ENCODE results near the gene SERPINB12.

The SERPINB12 gene

GRCh38 chr18:63591725-63592124 lies 49.6 kb downstream of the SERPINB12 start:
- Histone ChIP-seq H2AK5ac (ENCODE audit: low read length, severe bottlenecking) (no peak overlapping the region), H3K79me1 (replicated peaks; ENCODE audit: low read length, poor library complexity, severe bottlenecking) (no peaks in the 10 kb centered on the region), H3K4me2 (ENCODE audit: low read length, poor library complexity, severe bottlenecking) (no peak overlapping the region), H2BK120ac (ENCODE audit: low read depth, low read length) (no peak overlapping the region), H3K27me3 (ENCODE audit: control insufficient read depth in 1 of 2, insufficient read depth in 1 of 2, low read length in 2 of 2) (no peaks in the 10 kb centered on the region), H2AFZ (ENCODE audit: low read depth, low read length) (no peak overlapping the region), H2BK12ac (ENCODE audit: low read length in 2 of 2) (no peak overlapping the region), H3K9ac (ENCODE audit: low read length) (no peak overlapping the region), H3K23ac (ENCODE audit: low read length in 2 of 2) (no peak overlapping the region), H3K14ac (ENCODE audit: low read length in 2 of 2) (no peak overlapping the region), H3K27ac (ENCODE audit: low read length, poor library complexity, severe bottlenecking) (no peak overlapping the region), H3K36me3 (ENCODE audit: control insufficient read depth in 1 of 2, insufficient read depth in 2 of 2, low read depth in 1 of 2, low read length in 2 of 2) (no peaks in the 10 kb centered on the region), H4K91ac (ENCODE audit: low read length) (no peak overlapping the region), H3K4me1 (ENCODE audit: control insufficient read depth, insufficient read depth, low read depth, low read length) (no peaks in the 10 kb centered on the region), H2BK15ac (ENCODE audit: low read depth, poor library complexity, severe bottlenecking) (no peak overlapping the region), H3K4ac (ENCODE audit: low read depth in 1 of 2, low read length in 2 of 2) (no peak overlapping the region), H4K8ac (ENCODE audit: low read length) (no peak overlapping the region), H3K9me3 (ENCODE audit: control insufficient read depth, low read length) (no peaks in the 10 kb centered on the region), H2BK5ac (ENCODE audit: low read depth, low read length, poor library complexity, severe bottlenecking) (no peak overlapping the region), H3K18ac (ENCODE audit: low read depth in 1 of 2, low read length in 2 of 2) (no peak overlapping the region), H3K4me3 (ENCODE audit: insufficient read depth in 1 of 2, low read depth in 1 of 2, low read length in 2 of 2) (no peak overlapping the region)
- no peak for DNase-seq
- WGBS: no CpG with 5 or more reads among the region's 3 CpGs

- Histone ChIP-seq H3K9ac (ENCODE audit: low read length) (no peak overlapping the region), H2BK120ac (ENCODE audit: low read depth, low read length) (no peak overlapping the region), H3K4ac (ENCODE audit: low read depth in 1 of 2, low read length in 2 of 2) (no peak overlapping the region), H3K27ac (ENCODE audit: low read length, poor library complexity, severe bottlenecking) (no peak overlapping the region), H3K9me3 (ENCODE audit: control insufficient read depth, low read length) (no peaks in the 10 kb centered on the region), H3K18ac (ENCODE audit: low read depth in 1 of 2, low read length in 2 of 2) (no peak overlapping the region), H3K4me2 (ENCODE audit: low read length, poor library complexity, severe bottlenecking) (no peak overlapping the region), H3K36me3 (ENCODE audit: control insufficient read depth in 1 of 2, insufficient read depth in 2 of 2, low read depth in 1 of 2, low read length in 2 of 2) (no peaks in the 10 kb centered on the region), H2AK5ac (ENCODE audit: low read length, severe bottlenecking) (no peak overlapping the region), H3K14ac (ENCODE audit: low read length in 2 of 2) (no peak overlapping the region), H3K27me3 (ENCODE audit: control insufficient read depth in 1 of 2, insufficient read depth in 1 of 2, low read length in 2 of 2) (no peaks in the 10 kb centered on the region), H2BK5ac (ENCODE audit: low read depth, low read length, poor library complexity, severe bottlenecking) (no peak overlapping the region), H4K8ac (ENCODE audit: low read length) (no peak overlapping the region), H3K23ac (ENCODE audit: low read length in 2 of 2) (no peak overlapping the region), H3K79me1 (replicated peaks; ENCODE audit: low read length, poor library complexity, severe bottlenecking) (no peaks in the 10 kb centered on the region), H2BK15ac (ENCODE audit: low read depth, poor library complexity, severe bottlenecking) (no peak overlapping the region), H2BK12ac (ENCODE audit: low read length in 2 of 2) (no peak overlapping the region), H3K4me3 (ENCODE audit: insufficient read depth in 1 of 2, low read depth in 1 of 2, low read length in 2 of 2) (no peak overlapping the region), H4K91ac (ENCODE audit: low read length) (no peak overlapping the region), H2AFZ (ENCODE audit: low read depth, low read length) (no peak overlapping the region), H3K4me1 (ENCODE audit: control insufficient read depth, insufficient read depth, low read depth, low read length) (no peaks in the 10 kb centered on the region)
- WGBS: 42% methylated on average over 1 of the region's 1 CpG
- DNase-seq: no peak
Observed at GRCh38 chr18:63592471-63592870, 50.3 kb downstream of the SERPINB12 start.

GRCh38 chr18:63596964-63597363 lies 54.8 kb downstream of the SERPINB12 start:
- H3K9me3 ChIP-seq (ENCODE audit: control insufficient read depth, low read length): no peaks in the 10 kb centered on the region
- no peak overlapping the region for H2BK12ac ChIP-seq (ENCODE audit: low read length in 2 of 2)
- H3K18ac ChIP-seq (ENCODE audit: low read depth in 1 of 2, low read length in 2 of 2): no peak overlapping the region
- H4K8ac ChIP-seq (ENCODE audit: low read length): no peak overlapping the region
- no peaks in the 10 kb centered on the region for H3K4me1 ChIP-seq (ENCODE audit: control insufficient read depth, insufficient read depth, low read depth, low read length)
- no peak overlapping the region for H2BK5ac ChIP-seq (ENCODE audit: low read depth, low read length, poor library complexity, severe bottlenecking)
- no peaks in the 10 kb centered on the region for H3K36me3 ChIP-seq (ENCODE audit: control insufficient read depth in 1 of 2, insufficient read depth in 2 of 2, low read depth in 1 of 2, low read length in 2 of 2)
- no peak overlapping the region for H4K91ac ChIP-seq (ENCODE audit: low read length)
- H2AFZ ChIP-seq (ENCODE audit: low read depth, low read length): no peak overlapping the region
- no peak overlapping the region for H3K4ac ChIP-seq (ENCODE audit: low read depth in 1 of 2, low read length in 2 of 2)
- no peaks in the 10 kb centered on the region for H3K27me3 ChIP-seq (ENCODE audit: control insufficient read depth in 1 of 2, insufficient read depth in 1 of 2, low read length in 2 of 2)
- no peak overlapping the region for H3K14ac ChIP-seq (ENCODE audit: low read length in 2 of 2)
- H3K4me2 ChIP-seq (ENCODE audit: low read length, poor library complexity, severe bottlenecking): no peak overlapping the region
- H3K79me1 ChIP-seq (replicated peaks; ENCODE audit: low read length, poor library complexity, severe bottlenecking): no peaks in the 10 kb centered on the region
- no peak overlapping the region for H3K9ac ChIP-seq (ENCODE audit: low read length)
- H3K4me3 ChIP-seq (ENCODE audit: insufficient read depth in 1 of 2, low read depth in 1 of 2, low read length in 2 of 2): no peak overlapping the region
- no peak overlapping the region for H3K27ac ChIP-seq (ENCODE audit: low read length, poor library complexity, severe bottlenecking)
- H2BK120ac ChIP-seq (ENCODE audit: low read depth, low read length): no peak overlapping the region
- WGBS: 76% methylated on average over 14 of the region's 14 CpGs
- no peak for DNase-seq
- H2BK15ac ChIP-seq (ENCODE audit: low read depth, poor library complexity, severe bottlenecking): no peak overlapping the region
- H3K23ac ChIP-seq (ENCODE audit: low read length in 2 of 2): no peak overlapping the region
- no peak overlapping the region for H2AK5ac ChIP-seq (ENCODE audit: low read length, severe bottlenecking)

- Histone ChIP-seq H3K9me3 (ENCODE audit: control insufficient read depth, low read length) (no peaks in the 10 kb centered on the region), H3K4me3 (ENCODE audit: insufficient read depth in 1 of 2, low read depth in 1 of 2, low read length in 2 of 2) (no peak overlapping the region), H2AFZ (ENCODE audit: low read depth, low read length) (no peak overlapping the region), H3K27me3 (ENCODE audit: control insufficient read depth in 1 of 2, insufficient read depth in 1 of 2, low read length in 2 of 2) (no peaks in the 10 kb centered on the region), H3K14ac (ENCODE audit: low read length in 2 of 2) (no peak overlapping the region), H2AK5ac (ENCODE audit: low read length, severe bottlenecking) (no peak overlapping the region), H4K8ac (ENCODE audit: low read length) (no peak overlapping the region), H3K4ac (ENCODE audit: low read depth in 1 of 2, low read length in 2 of 2) (no peak overlapping the region), H2BK120ac (ENCODE audit: low read depth, low read length) (no peak overlapping the region), H3K18ac (ENCODE audit: low read depth in 1 of 2, low read length in 2 of 2) (no peak overlapping the region), H2BK12ac (ENCODE audit: low read length in 2 of 2) (no peak overlapping the region), H3K4me2 (ENCODE audit: low read length, poor library complexity, severe bottlenecking) (no peak overlapping the region), H3K9ac (ENCODE audit: low read length) (no peak overlapping the region), H3K79me1 (replicated peaks; ENCODE audit: low read length, poor library complexity, severe bottlenecking) (no peaks in the 10 kb centered on the region), H4K91ac (ENCODE audit: low read length) (no peak overlapping the region), H3K36me3 (ENCODE audit: control insufficient read depth in 1 of 2, insufficient read depth in 2 of 2, low read depth in 1 of 2, low read length in 2 of 2) (no peaks in the 10 kb centered on the region), H3K23ac (ENCODE audit: low read length in 2 of 2) (no peak overlapping the region), H2BK5ac (ENCODE audit: low read depth, low read length, poor library complexity, severe bottlenecking) (no peak overlapping the region), H2BK15ac (ENCODE audit: low read depth, poor library complexity, severe bottlenecking) (no peak overlapping the region), H3K4me1 (ENCODE audit: control insufficient read depth, insufficient read depth, low read depth, low read length) (no peaks in the 10 kb centered on the region), H3K27ac (ENCODE audit: low read length, poor library complexity, severe bottlenecking) (no peak overlapping the region)
- WGBS: no CpG with 5 or more reads among the region's 1 CpG
- DNase-seq: no peak
Observed at GRCh38 chr18:63603355-63603754, 61.2 kb downstream of the SERPINB12 start.
